ENCODE measurements around the gene TMEM51. TPM values are rescaled to one million over a fixed set of nuclear protein-coding genes. Genes with fewer than 3 reads are reported as not detected.
"Not testable (repeated sequence)": the region's sequence is repeated elsewhere in the genome, so short reads cannot be mapped to it uniquely, and the experiment has no call there.

Gene TMEM51
- total RNA-seq, 4 donors from 2014 or later: 9.3 to 14.1 (median 11.6) TPM

DNA sequence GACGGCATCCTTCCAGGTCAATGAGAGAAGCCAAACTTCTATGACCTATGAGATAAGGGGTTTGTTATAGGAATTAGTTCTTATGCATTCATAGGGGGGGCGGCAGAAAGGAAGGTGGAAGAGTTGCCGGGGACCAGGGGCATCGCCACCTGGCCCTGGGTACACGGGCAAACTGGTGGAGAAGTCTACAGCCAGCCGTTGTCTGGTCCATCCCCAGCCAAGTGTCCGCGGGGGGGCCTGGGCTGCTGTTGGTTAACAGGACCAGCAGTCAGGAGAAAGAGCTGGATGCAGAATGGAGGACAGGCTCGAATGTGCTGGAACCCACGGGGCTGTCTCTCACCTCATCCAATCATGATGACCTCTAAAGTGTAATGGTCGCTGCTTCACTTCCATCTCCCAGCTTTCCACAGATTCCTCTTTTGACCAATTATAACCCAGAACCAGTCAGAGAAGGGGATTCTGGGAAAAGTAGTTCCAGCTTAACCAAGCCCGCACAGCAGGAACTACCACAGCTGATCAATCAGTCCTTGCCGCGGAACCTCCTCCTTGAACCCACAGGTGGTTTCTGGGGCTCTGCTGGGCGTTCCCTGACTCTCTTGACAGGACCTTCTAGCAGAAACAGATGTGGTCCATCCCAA, 17.8 kb downstream of the TMEM51 start:
- Histone ChIP-seq H3K27ac (no peak overlapping the region), H3K27me3 (no peaks in the 10 kb centered on the region), H3K9me3 (no peaks in the 10 kb centered on the region), H3K4me1 (peaks cover 0 to 13% (median 0%) of the 10 kb centered on the region in 4 donors), H3K36me3 (no peaks in the 10 kb centered on the region), H3K4me3 (no peak overlapping the region)
- no peak for DNase-seq (ENCODE audit: low spot score in 2 of 2)
- TF ChIP-seq, protein P1, sequence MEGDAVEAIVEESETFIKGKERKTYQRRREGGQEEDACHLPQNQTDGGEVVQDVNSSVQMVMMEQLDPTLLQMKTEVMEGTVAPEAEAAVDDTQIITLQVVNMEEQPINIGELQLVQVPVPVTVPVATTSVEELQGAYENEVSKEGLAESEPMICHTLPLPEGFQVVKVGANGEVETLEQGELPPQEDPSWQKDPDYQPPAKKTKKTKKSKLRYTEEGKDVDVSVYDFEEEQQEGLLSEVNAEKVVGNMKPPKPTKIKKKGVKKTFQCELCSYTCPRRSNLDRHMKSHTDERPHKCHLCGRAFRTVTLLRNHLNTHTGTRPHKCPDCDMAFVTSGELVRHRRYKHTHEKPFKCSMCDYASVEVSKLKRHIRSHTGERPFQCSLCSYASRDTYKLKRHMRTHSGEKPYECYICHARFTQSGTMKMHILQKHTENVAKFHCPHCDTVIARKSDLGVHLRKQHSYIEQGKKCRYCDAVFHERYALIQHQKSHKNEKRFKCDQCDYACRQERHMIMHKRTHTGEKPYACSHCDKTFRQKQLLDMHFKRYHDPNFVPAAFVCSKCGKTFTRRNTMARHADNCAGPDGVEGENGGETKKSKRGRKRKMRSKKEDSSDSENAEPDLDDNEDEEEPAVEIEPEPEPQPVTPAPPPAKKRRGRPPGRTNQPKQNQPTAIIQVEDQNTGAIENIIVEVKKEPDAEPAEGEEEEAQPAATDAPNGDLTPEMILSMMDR (IDR thresholded peaks at IDR 0.05): no peak
- TF ChIP-seq POLR2A (IDR thresholded peaks at IDR 0.05) (no peak), EP300 (IDR thresholded peaks at IDR 0.05) (no peak)
- 81 to 82% methylated on average over 15 of the region's 15 CpGs for WGBS, 2 donors

DNA sequence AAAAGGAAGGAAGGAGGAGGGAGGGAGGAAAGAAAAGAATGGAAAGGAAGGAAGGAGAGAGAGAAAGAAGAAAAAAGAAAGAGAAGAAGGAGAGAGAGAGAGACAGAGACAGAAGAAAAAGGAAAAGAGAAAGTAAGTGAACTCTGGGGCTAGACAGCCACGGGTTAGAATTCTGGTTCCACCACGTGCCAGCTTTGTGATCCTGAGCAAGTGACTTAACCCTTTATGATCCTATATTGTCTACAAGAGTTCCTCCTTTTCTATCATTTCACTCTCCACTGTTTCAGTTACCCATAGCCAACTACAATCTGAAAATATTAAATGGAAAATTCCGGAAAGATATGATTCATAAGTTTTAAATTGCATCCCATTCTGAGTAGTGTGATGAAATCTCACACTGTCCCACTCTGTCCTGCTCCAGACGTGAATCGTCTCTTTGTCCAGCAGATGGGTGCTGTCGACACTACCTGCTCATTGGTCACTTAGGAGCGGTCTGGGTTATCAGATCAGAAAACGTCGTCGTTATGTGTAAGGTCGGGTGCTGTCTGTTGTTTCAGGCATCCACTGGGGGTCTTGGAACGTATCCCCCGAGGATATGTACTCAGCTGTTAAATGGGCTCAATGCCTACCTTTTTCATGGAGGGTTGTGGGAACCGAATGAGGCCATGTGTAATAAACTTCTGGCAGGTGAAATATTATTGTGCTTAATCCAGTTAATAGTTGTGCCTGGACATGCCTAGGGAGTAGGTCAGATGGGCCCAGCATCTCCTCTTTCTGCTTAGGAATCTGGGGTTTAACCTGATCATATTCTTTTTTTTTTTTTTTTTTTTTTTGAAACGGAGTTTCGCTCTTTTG, 19.1 kb downstream of the TMEM51 start:
- Histone ChIP-seq H3K36me3 (no peaks in the 10 kb centered on the region), H3K9me3 (no peaks in the 10 kb centered on the region), H3K4me3 (no peak overlapping the region), H3K4me1 (peaks cover 0 to 13% (median 0%) of the 10 kb centered on the region in 4 donors), H3K27me3 (no peaks in the 10 kb centered on the region), H3K27ac (peak overlapping the region in 1 of 4 donors; percentile 33)
- DNase-seq (ENCODE audit: low spot score in 2 of 2): no peak
- WGBS, 2 donors: 53 to 61% methylated on average over 16 of the region's 16 CpGs
- TF ChIP-seq, protein P1 (IDR thresholded peaks at IDR 0.05): no peak
- TF ChIP-seq POLR2A (IDR thresholded peaks at IDR 0.05) (no peak), EP300 (IDR thresholded peaks at IDR 0.05) (no peak)

DNA sequence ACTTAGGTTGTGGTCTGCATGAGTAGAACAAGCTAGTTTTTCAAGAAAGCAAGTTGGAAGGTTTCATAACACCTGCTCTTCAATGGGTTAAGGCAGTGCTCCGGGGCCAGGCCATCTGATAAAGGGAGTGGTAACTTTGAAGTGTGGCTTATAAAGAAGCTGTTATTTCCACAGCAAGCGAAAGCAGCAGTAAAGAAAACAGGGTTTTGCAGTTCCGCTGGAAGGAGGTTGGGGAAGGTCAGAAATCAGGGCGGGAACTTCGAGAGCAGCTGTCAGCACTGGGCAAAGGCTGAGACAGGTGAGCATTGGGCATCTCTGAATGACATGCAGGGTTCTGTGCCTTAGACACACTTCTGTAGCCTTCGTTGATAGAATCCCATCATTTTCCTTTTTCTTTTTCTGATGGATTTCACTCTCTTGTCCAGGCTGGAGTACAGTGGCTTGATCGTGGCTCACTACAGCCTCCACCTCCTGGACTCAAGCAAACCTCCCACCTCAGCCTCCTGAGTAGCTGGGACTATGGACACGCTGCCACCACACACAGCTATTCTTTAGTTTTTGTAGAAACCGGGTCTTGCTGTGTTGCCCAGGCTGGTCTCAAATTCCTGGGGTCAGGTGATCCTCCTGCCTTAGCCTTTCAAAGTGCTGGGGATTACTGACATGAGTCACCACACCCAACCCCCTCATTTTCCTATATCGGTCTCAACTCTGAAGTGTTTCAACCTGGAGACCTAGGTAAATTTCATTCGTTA, 20.5 kb downstream of the TMEM51 start:
- H3K4me3 ChIP-seq: no peak overlapping the region
- H3K9me3 ChIP-seq: no peaks in the 10 kb centered on the region
- H3K36me3 ChIP-seq: no peaks in the 10 kb centered on the region
- no peak for DNase-seq (ENCODE audit: low spot score in 2 of 2)
- H3K27me3 ChIP-seq: no peaks in the 10 kb centered on the region
- no peak for TF ChIP-seq EP300 (IDR thresholded peaks at IDR 0.05)
- TF ChIP-seq POLR2A (IDR thresholded peaks at IDR 0.05): no peak
- TF ChIP-seq, protein P1 (IDR thresholded peaks at IDR 0.05): no peak
- H3K4me1 ChIP-seq: peaks cover 0 to 18% (median 0%) of the 10 kb centered on the region in 4 donors
- 49 to 60% methylated on average over 11 of the region's 11 CpGs for WGBS, 2 donors
- no peak overlapping the region for H3K27ac ChIP-seq

DNA sequence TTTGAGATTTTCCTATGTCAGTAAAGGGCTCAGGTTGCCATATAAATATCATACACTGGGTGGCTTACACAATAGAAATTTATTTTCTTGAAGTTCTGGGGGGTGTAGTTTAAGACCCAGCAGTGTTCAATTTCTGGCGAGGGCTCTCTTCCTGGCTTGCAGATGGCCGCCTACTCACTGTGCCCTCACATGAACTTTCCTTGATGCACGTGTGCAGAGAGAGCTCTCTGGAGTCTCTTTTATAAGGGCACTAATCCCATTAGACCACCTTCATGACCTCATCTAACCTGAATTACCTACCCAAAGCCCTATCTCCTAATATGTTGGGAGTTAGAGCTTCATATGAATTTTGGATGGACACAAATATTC, 21.1 kb downstream of the TMEM51 start:
- no peak for TF ChIP-seq EP300 (IDR thresholded peaks at IDR 0.05)
- no peak for TF ChIP-seq POLR2A (IDR thresholded peaks at IDR 0.05)
- TF ChIP-seq, protein P1 (IDR thresholded peaks at IDR 0.05): no peak
- Histone ChIP-seq H3K27me3 (no peaks in the 10 kb centered on the region), H3K27ac (no peak overlapping the region), H3K4me3 (no peak overlapping the region), H3K36me3 (no peaks in the 10 kb centered on the region), H3K9me3 (no peaks in the 10 kb centered on the region), H3K4me1 (peaks cover 0 to 18% (median 0%) of the 10 kb centered on the region in 4 donors)
- 17 to 22% methylated on average over 3 of the region's 3 CpGs for WGBS, 2 donors
- DNase-seq (ENCODE audit: low spot score in 2 of 2): no peak

DNA sequence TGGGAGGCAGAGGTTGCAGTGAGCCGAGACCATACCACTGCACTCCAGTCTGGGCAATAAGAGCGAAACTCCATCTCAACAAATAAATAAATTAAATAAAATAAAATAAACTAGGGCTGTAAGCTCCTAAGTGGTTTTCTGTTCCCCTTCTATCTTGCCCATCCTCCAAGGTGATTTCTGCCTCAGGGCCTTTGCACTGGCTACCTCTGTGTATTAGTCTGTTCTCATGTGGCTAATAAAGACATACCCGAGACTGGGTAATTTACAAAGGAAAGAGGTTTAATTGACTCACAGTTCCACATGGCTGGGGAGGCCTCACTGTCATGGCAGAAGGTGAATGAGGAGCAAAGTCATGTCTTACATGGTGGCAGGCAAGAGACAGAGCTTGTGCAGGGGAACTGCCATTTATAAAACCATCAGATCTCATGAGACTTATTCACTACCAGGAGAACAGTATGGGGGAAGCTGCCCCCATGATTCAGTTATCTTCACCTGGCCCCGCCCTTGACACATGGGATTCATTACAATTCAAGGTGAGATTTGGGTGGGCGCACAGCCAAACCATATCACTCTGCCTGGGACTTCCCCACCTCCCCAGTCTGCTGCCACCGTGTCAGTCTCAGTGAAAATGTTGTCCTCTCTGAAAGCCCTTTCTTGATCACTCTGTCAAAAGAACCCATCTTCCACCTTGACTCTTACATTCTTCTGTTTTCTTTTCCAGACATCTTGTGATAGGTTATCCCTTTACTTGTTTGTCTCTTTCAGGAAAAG, 22.0 kb downstream of the TMEM51 start:
- 88 to 95% methylated on average over 6 of the region's 6 CpGs for WGBS, 2 donors
- DNase-seq (ENCODE audit: low spot score in 2 of 2); H3K27me3 ChIP-seq; H3K36me3 ChIP-seq; H3K4me3 ChIP-seq; H3K27ac ChIP-seq; H3K9me3 ChIP-seq: not testable (repeated sequence)
- H3K4me1 ChIP-seq: peaks cover 0 to 18% (median 0%) of the 10 kb centered on the region in 4 donors

Data from tibial nerve (tissue), 4 donors.